ENCODE results near the gene HID1. TPM values are rescaled to one million over a fixed set of nuclear protein-coding genes. Genes with fewer than 3 reads are reported as not detected.

HID1 gene
- total and polyA plus RNA-seq, 2 experiments from 2014 or later, result 8.7 to 10.9 TPM

GRCh38 chr17:74964246-74964761, 8.3 kb downstream of the HID1 start (continued):
- TF ChIP-seq ZNF462 (CRISPR knock-in tag; IDR thresholded peaks at IDR 0.05) (no peak), ZNF114 (CRISPR knock-in tag; IDR thresholded peaks at IDR 0.05) (no peak), EZH2phosphoT487 (IDR thresholded peaks at IDR 0.05; ENCODE audit: unreplicated experiment) (no peak), REST (IDR thresholded peaks at IDR 0.05; ENCODE audit: unreplicated experiment) (no peak), CTCF (conservative IDR thresholded peaks at IDR 0.05; ENCODE audit: low read depth in 2 of 2) (no peak)

Measured in GM23338 (cell line).